ENCODE results near the gene ZG16.
"Not testable (repeated sequence)": the region's sequence is repeated elsewhere in the genome, so short reads cannot be mapped to it uniquely, and the experiment has no call there.

The ZG16 gene

DNA sequence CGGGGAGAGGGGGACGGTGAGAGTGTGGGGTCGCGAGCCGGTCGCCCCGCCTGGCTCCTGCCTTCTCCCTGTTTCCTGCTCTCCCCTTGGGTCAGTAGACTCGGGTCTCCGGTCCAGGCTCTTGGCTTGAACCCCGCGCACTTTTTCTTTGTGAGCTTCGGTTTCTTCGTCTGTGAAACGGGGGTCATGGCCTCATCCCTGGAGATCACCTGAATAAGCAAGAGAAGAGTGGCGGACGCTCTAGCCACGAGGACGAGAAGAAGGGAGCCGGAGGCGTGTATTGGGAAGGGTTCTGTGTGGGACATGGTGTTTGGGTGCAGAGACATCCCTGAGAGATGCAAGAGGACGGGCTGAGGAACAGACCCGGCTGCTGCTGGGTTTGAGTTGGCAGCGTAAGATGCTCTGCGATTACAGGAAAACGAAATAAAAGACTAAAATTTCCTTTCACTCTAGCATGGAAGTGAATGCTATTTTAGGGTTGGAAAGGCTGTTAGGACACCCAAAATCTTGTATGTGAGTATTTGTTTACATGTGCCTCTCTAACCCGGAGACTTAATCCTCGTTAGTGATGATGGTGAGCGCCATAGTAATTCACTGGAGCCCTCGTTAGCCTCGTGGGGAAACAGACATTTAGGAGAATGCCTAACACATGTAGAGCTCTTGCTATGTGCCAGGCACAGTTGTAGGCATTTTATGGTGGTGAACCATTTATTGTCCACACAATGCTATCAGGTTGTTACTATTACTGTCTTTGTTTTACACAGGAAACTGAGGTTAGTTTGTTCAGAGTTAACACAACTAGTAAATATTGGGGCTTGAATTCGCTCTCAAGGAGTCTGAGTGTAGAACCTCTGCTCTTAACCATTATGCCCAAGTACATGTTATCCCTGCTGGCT is 13.1 kb downstream of the ZG16 start:
- Histone ChIP-seq H3K4me1 (ENCODE audit: control insufficient read depth, insufficient read depth, low read length) (peaks cover 14% of the 10 kb centered on the region), H3K4me3 (ENCODE audit: low read length) (peak overlapping the region; percentile 85), H3K36me3 (ENCODE audit: control insufficient read depth, insufficient read depth, low read length, severe bottlenecking) (no peaks in the 10 kb centered on the region), H3K9me3 (ENCODE audit: control insufficient read depth, low read length) (no peaks in the 10 kb centered on the region), H3K9ac (ENCODE audit: low read length) (peak overlapping the region; percentile 97), H3K27me3 (replicated peaks; ENCODE audit: control insufficient read depth, insufficient read depth, low read length) (no peaks in the 10 kb centered on the region)
- DNase-seq (ENCODE audit: low read depth) = peak; percentile 37

DNA sequence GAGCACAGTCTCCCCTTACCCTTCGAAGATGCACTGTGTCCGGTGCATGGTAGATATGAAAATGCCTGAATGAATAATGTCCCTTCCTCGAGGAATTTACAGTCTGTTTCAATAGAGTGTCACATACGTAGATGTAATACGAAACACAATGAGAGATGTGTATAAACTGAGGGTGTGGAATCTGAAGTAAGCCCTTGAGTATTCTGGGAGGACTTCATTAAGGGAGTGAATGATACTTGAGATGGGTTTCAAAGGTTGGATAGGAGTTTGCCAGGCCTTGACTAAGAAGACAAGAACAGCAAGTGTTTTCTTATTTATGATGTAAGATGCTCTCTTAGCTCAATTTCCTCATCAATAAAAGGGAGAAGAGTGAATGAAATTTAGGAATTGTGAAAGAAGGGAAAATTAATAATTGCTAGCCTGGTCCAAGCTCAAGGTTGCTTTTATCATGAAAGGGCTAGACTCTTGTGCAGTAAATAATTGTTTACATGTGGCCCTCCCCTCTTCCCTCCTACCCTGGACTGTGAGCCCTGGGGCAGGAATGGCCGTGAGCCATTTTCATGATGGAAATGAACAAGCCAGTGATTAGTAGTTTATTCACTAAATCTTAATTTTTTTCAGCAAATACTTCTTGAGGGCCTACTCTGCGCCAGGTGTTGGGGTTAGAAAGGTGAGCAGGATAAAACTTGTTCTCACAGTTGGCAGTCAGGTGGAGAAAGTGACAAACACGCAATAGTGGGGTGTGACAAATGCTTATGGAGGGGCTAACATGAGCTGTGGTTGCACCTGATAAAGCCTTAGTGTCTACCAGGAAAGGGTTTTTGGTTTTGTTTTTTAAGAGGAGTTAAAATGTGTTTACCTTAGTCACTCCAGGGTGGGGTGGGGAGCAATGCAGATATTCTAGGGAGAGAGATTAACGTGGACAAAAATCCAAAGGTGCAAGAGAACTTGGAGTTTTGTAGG is 14.1 kb downstream of the ZG16 start:
- peak overlapping the region; percentile 97 for H3K9ac ChIP-seq (ENCODE audit: low read length)
- no peaks in the 10 kb centered on the region for H3K27me3 ChIP-seq (replicated peaks; ENCODE audit: control insufficient read depth, insufficient read depth, low read length)
- no peaks in the 10 kb centered on the region for H3K36me3 ChIP-seq (ENCODE audit: control insufficient read depth, insufficient read depth, low read length, severe bottlenecking)
- H3K4me3 ChIP-seq (ENCODE audit: low read length) = peak overlapping the region; percentile 85
- no peak for DNase-seq (ENCODE audit: low read depth)
- no peaks in the 10 kb centered on the region for H3K9me3 ChIP-seq (ENCODE audit: control insufficient read depth, low read length)
- H3K4me1 ChIP-seq (ENCODE audit: control insufficient read depth, insufficient read depth, low read length) = peaks cover 14% of the 10 kb centered on the region

DNA sequence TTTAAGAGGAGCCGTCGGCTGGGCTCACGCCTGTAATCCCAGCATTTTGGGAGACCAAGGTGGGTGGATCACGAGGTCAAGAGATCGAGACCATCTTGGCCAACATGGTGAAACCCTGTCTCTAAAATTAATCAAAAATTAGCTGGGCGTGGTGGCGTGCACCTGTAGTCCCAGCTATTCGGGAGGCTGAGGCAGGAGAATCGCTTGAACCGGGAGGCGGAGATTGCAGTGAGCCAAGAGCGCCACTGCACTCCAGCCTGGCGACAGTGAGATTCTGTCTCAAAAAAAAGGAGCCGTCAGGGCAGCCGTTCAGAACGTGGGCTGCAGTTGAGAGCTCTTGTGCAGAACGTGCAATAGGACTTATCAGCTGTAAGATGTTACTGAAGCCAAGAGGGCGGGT is 15.1 kb downstream of the ZG16 start:
- peaks cover 14% of the 10 kb centered on the region for H3K4me1 ChIP-seq (ENCODE audit: control insufficient read depth, insufficient read depth, low read length)
- H3K9me3 ChIP-seq (ENCODE audit: control insufficient read depth, low read length); H3K36me3 ChIP-seq (ENCODE audit: control insufficient read depth, insufficient read depth, low read length, severe bottlenecking); H3K9ac ChIP-seq (ENCODE audit: low read length); H3K4me3 ChIP-seq (ENCODE audit: low read length); DNase-seq (ENCODE audit: low read depth); H3K27me3 ChIP-seq (replicated peaks; ENCODE audit: control insufficient read depth, insufficient read depth, low read length): not testable (repeated sequence)

DNA sequence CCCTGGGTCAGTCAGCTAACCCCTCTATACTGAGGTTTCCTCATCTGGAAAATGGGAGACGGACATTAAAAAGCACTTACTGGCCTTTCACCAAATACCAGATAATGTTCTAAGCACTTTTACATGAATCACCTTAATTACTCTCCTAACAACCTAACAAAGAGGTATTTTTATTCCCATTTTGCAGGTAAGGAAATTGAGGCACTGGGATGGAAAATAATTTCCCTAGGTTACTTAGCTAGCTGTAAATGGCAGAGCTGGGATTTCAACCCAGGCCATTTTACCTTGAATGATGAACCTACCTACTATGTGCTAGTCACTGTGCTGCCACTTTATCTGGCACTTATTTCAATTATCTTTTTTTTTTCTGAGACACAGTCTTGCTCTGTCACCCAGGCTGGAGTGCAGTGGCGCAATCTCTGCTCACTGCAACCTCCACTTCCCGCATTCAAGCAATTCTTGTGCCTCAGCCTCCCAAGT is 16.2 kb downstream of the ZG16 start:
- Histone ChIP-seq H3K27me3 (replicated peaks; ENCODE audit: control insufficient read depth, insufficient read depth, low read length) (no peaks in the 10 kb centered on the region), H3K4me1 (ENCODE audit: control insufficient read depth, insufficient read depth, low read length) (peaks cover 14% of the 10 kb centered on the region), H3K4me3 (ENCODE audit: low read length) (no peak overlapping the region), H3K9ac (ENCODE audit: low read length) (no peak overlapping the region), H3K36me3 (ENCODE audit: control insufficient read depth, insufficient read depth, low read length, severe bottlenecking) (peaks cover 18% of the 10 kb centered on the region), H3K9me3 (ENCODE audit: control insufficient read depth, low read length) (no peaks in the 10 kb centered on the region)
- DNase-seq (ENCODE audit: low read depth) = no peak

DNA sequence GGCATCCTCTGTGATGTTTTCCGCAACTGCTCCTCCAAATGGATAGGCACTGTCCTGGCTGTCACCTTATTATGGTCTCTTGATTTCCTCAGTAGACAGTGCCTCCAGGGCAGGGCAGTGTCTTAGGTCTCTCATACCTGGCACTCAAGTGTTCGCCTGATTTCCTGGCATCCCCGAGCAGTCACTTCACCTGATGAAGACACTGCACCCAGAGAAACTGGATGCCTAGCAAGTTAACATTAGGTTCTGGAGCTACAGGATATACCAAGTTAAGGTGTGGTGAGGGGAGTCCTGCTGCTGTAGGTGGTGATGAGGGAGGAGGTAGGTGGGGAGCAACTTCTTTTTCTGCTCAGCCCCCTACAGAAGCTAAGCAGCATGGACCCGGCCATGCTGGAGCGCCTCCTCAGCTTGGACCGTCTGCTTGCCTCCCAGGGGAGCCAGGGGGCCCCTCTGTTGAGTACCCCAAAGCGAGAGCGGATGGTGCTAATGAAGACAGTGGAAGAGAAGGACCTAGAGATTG is 24.4 kb downstream of the ZG16 start:
- Histone ChIP-seq H3K4me1 (ENCODE audit: control insufficient read depth, insufficient read depth, low read length) (peaks cover 9% of the 10 kb centered on the region), H3K36me3 (ENCODE audit: control insufficient read depth, insufficient read depth, low read length, severe bottlenecking) (peaks cover 26% of the 10 kb centered on the region), H3K4me3 (ENCODE audit: low read length) (no peak overlapping the region), H3K9ac (ENCODE audit: low read length) (no peak overlapping the region), H3K27me3 (replicated peaks; ENCODE audit: control insufficient read depth, insufficient read depth, low read length) (no peaks in the 10 kb centered on the region), H3K9me3 (ENCODE audit: control insufficient read depth, low read length) (no peaks in the 10 kb centered on the region)
- DNase-seq (ENCODE audit: low read depth) = no peak

DNA sequence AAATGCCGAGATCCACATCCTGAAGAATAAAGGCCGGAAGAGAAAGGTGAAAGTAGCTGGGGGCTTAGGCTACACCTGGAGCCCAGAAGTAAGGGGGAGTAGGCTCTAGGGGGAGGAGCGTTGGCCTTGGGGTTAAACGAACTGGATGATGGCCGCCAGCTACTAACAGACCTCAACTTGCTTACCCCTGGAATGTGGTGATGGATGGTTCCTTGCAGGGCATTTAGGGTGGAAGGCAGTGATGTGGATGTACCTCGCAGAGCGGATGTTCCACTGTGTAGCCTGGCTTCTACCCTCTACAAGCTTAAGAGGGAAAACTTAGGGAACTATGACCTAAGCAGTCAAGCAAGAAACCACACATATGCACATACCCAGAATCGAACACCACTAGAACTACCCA is 26.0 kb downstream of the ZG16 start:
- H3K4me1 ChIP-seq (ENCODE audit: control insufficient read depth, insufficient read depth, low read length) = peaks cover 18% of the 10 kb centered on the region
- no peaks in the 10 kb centered on the region for H3K27me3 ChIP-seq (replicated peaks; ENCODE audit: control insufficient read depth, insufficient read depth, low read length)
- H3K9me3 ChIP-seq (ENCODE audit: control insufficient read depth, low read length) = no peaks in the 10 kb centered on the region
- H3K9ac ChIP-seq (ENCODE audit: low read length) = peak overlapping the region; percentile 98
- H3K36me3 ChIP-seq (ENCODE audit: control insufficient read depth, insufficient read depth, low read length, severe bottlenecking) = peaks cover 16% of the 10 kb centered on the region
- H3K4me3 ChIP-seq (ENCODE audit: low read length) = peak overlapping the region; percentile 91
- DNase-seq (ENCODE audit: low read depth) = no peak

DNA sequence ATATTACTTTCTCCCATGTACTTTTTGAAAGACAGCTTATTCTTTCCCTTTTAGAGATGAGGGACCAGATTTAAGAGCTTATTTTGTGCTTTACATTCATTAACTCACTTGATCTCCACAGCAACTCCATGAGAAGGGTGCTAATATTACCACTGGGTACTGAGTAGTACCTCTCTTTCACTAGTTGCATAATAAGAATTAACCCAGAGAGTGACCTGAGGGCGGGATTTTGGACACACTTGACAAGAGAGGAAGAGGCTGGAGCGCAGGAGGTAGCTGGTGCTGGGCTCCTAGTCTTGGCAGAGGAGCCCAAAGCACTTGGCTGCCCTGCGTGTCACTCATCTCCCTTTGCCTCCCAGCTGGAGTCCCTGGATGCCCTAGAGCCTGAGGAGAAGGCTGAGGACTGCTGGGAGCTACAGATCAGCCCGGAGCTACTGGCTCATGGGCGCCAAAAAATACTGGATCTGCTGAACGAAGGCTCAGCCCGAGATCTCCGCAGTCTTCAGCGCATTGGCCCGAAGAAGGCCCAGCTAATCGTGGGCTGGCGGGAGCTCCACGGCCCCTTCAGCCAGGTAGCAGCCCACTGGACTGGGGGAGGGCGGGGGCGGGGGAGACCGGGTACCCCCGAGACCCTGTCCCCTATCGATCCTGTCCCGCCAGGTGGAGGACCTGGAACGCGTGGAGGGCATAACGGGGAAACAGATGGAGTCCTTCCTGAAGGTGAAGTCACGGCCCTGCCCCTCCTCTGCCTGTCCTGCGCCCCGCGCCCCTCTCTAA is 26.6 kb downstream of the ZG16 start:
- DNase-seq (ENCODE audit: low read depth) = peak; percentile 48

DNA sequence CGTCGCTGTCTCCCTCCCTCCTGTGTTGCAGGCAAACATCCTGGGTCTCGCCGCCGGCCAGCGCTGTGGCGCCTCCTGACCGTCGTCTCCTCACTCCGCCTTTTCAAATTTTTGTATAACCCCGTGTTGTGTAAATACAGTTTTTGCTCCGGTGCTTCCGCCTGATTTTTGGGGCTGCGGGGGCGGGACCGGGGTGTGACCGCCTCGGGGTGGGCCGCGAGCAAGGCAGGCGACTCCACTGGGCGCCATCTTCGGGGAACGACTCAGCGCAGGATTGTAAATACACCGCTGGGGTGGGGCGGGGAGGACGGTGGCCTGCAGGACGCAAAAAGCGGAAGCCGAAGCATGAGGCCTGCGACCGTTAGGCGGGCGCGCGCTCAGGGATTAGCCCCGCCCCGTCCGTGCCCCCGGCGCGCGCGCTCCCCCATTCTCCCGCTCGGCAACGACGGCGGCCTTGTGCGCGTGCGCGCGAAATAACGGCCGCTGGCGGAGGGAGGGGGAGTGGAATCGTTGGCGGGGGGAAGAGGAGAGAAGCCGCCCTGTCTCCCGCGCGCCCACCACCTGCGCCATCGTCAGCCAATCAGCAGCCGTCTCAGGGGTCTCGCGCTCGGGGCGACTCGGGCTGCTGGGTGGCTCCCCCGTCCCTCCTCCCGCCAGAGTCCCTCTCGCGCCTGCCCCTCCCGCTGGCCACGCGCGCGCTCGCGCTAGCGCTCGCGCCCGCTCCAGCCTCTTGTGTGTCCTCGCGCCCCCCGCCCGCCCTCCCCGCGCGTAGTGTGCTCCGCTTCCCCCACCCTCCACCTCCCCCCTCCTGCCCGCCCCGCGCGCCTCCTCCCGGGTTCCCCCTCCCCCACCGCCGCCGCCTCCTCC is 27.4 kb downstream of the ZG16 start:
- Histone ChIP-seq H3K4me3 (ENCODE audit: low read length) (peak overlapping the region; percentile 91), H3K9me3 (ENCODE audit: control insufficient read depth, low read length) (no peaks in the 10 kb centered on the region), H3K27me3 (replicated peaks; ENCODE audit: control insufficient read depth, insufficient read depth, low read length) (no peaks in the 10 kb centered on the region), H3K36me3 (ENCODE audit: control insufficient read depth, insufficient read depth, low read length, severe bottlenecking) (peaks cover 12% of the 10 kb centered on the region), H3K9ac (ENCODE audit: low read length) (peak overlapping the region; percentile 98), H3K4me1 (ENCODE audit: control insufficient read depth, insufficient read depth, low read length) (peaks cover 23% of the 10 kb centered on the region)
- peak; percentile 99 for DNase-seq (ENCODE audit: low read depth)

More for the DNA sequence above, 26.6 kb downstream of the ZG16 start:
- Histone ChIP-seq H3K27me3 (replicated peaks; ENCODE audit: control insufficient read depth, insufficient read depth, low read length) (no peaks in the 10 kb centered on the region), H3K9me3 (ENCODE audit: control insufficient read depth, low read length) (no peaks in the 10 kb centered on the region), H3K4me3 (ENCODE audit: low read length) (peak overlapping the region; percentile 91), H3K4me1 (ENCODE audit: control insufficient read depth, insufficient read depth, low read length) (peaks cover 19% of the 10 kb centered on the region), H3K9ac (ENCODE audit: low read length) (peak overlapping the region; percentile 98), H3K36me3 (ENCODE audit: control insufficient read depth, insufficient read depth, low read length, severe bottlenecking) (peaks cover 13% of the 10 kb centered on the region)

DNA sequence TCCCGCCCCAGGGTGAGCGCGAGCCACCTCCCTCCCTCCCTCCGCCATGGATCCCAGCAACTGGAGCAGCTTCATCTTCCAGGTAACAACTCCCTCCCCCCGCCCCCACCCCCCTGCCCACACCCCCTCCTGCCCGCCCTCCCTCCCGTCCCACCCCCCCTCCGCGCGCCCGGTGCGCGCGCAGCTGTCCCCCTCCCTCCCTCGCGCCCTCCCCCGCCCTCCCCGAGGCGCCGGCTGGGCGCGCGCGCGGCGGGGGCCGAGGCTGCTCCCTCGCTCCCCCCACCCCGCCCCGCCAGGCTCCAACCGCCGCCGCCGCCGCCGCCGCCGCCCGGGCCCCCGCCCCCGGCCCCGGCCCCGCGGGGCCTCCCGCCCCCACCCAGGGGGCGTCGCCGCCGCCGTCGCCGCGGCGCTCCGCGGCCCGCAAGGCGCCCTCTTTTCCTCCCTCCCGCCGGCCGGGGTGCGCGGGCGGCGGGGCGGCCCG is 28.1 kb downstream of the ZG16 start, which contains the start of gene MAZ:
TSS of gene MAZ (plus strand) at position 431 of the 481 bp plus-strand sequence. CDS start 173 bp downstream, outside the sequence.
- Histone ChIP-seq H3K9ac (ENCODE audit: low read length) (peak within 1 kb of the TSS; percentile 98), H3K27me3 (replicated peaks; ENCODE audit: control insufficient read depth, insufficient read depth, low read length) (no peaks in the 10 kb centered on the region), H3K4me3 (ENCODE audit: low read length) (peak within 1 kb of the TSS; percentile 91), H3K36me3 (ENCODE audit: control insufficient read depth, insufficient read depth, low read length, severe bottlenecking) (peaks cover 15% of the 10 kb centered on the region), H3K4me1 (ENCODE audit: control insufficient read depth, insufficient read depth, low read length) (peaks cover 29% of the 10 kb centered on the region), H3K9me3 (ENCODE audit: control insufficient read depth, low read length) (no peaks in the 10 kb centered on the region)
- DNase-seq (ENCODE audit: low read depth) = peak; percentile 88
